ENCODE results near the gene HMCN1.

DNA sequence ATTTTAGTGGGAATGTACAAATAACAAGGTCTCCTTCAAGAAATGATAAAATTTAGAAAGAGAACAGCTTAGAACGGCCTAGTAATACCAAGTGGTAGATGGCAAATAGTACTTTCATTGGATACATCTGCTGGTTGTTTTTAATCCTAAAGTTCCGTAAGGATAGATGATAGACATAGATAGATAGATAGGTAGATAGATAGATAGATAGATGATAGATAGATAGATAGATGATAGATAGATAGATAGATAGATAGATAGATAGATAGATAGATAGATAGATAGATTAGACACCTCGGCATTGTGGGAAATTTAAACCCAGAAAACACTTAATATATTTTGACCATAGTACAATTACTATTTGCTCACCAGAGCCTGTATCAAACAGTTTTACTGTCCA is 352.4 kb downstream of the HMCN1 start:
- TF ChIP-seq, protein P1, sequence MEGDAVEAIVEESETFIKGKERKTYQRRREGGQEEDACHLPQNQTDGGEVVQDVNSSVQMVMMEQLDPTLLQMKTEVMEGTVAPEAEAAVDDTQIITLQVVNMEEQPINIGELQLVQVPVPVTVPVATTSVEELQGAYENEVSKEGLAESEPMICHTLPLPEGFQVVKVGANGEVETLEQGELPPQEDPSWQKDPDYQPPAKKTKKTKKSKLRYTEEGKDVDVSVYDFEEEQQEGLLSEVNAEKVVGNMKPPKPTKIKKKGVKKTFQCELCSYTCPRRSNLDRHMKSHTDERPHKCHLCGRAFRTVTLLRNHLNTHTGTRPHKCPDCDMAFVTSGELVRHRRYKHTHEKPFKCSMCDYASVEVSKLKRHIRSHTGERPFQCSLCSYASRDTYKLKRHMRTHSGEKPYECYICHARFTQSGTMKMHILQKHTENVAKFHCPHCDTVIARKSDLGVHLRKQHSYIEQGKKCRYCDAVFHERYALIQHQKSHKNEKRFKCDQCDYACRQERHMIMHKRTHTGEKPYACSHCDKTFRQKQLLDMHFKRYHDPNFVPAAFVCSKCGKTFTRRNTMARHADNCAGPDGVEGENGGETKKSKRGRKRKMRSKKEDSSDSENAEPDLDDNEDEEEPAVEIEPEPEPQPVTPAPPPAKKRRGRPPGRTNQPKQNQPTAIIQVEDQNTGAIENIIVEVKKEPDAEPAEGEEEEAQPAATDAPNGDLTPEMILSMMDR (IDR thresholded peaks at IDR 0.05; ENCODE audit: low read depth, low read length, poor library complexity, severe bottlenecking): no peak
- TF ChIP-seq EZH2phosphoT487 (IDR thresholded peaks at IDR 0.05; ENCODE audit: borderline replicate concordance, low read length): no peak

Measured in DOHH2 (cell line).